GM12864 (cell line): Measurements from ENCODE around the gene GGN.

ENCODE experiments used
- DNase-seq: peaks from one replicate; pipeline ENCODE4 v3.0.0-alpha.2; 2011; ENCODE audit warnings: low read depth
- H3K4me3 ChIP-seq: 2 replicates; pipeline ENCODE4 v1.5.1; 2011; ENCODE audit warnings: mild to moderate bottlenecking, low read depth, low read length, control low read depth
- CTCF ChIP-seq: IDR thresholded peaks from 2 replicates; pipeline ENCODE4 v1.5.1; 2011; ENCODE audit warnings: low read depth, mild to moderate bottlenecking, moderate library complexity, low read length, control low read depth, inconsistent platforms; ENCODE audit errors: missing control alignments

The GGN gene

GRCh38 chr19:38336638-38337359, 51.0 kb downstream of the GGN start:
- peak overlapping the region; percentile 66 for H3K4me3 ChIP-seq
- peak; percentile 86 for DNase-seq
- TF ChIP-seq CTCF, result no peak

DNA sequence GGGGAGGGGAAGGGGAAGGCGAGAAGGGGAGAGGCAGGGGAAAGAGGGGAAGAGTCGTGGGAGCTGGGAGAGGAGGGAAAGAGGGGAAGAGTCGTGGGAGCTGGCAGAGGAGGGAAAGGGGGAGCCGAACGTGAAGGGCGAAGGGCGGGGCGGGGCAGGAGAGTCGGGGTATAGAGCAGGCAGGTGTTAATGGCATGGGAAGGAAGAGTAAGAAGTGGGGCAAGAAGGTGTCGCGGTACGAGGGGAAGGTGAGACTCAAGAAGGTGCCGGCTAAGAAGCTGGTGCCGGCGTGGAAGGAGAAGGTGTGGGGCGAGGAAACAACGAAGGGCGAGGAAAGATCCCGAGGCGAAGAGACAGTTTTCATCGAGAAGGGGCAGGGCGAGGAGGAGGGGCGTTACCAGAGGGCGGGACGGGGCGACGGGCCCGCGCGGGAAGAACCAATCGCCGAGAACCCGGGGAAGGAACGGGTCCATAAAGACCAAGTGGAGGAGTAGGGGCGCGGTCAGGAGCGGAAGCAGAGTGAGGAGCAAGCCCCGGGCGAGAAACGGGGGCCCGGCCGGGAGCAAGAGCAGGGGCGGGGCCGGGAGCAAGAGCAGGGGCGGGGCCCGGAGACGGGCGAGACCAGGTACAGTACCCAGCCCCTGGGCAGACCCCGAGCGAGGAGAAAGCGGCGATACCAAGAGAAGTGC, 51.7 kb downstream of the GGN start:
- DNase-seq, result peak; percentile 90
- no peak for TF ChIP-seq CTCF
- H3K4me3 ChIP-seq, result peak overlapping the region; percentile 66
